NAMALWA (cell line): ENCODE measurements around the gene EXOC6B.

Source experiments
- DNase-seq: peaks from one replicate; pipeline ENCODE4 v3.0.0-alpha.2; 2015; ENCODE audit warnings: low spot score

The EXOC6B gene

GRCh38 chr2:72166279-72166678 is 659.6 kb downstream of the EXOC6B start:
- no peak for DNase-seq

- DNase-seq = no peak
These were observed 660.0 kb downstream of the EXOC6B start for GRCh38 chr2:72165792-72166191.

GRCh38 chr2:72162574-72162973 is 663.3 kb downstream of the EXOC6B start:
- DNase-seq = no peak

GRCh38 chr2:72159211-72159993 is 666.4 kb downstream of the EXOC6B start:
- no peak for DNase-seq

- DNase-seq = no peak
These were observed 667.7 kb downstream of the EXOC6B start for GRCh38 chr2:72157871-72158771.

- DNase-seq = no peak
These were observed 669.0 kb downstream of the EXOC6B start for GRCh38 chr2:72156872-72157271.

GRCh38 chr2:72155737-72156136 is 670.1 kb downstream of the EXOC6B start:
- no peak for DNase-seq

- no peak for DNase-seq
These were observed 670.7 kb downstream of the EXOC6B start for GRCh38 chr2:72155151-72155550.

GRCh38 chr2:72154386-72154975 is 671.4 kb downstream of the EXOC6B start:
- DNase-seq = no peak

GRCh38 chr2:72153924-72154323 is 671.9 kb downstream of the EXOC6B start:
- no peak for DNase-seq

- DNase-seq = no peak
These were observed 672.6 kb downstream of the EXOC6B start for GRCh38 chr2:72153026-72153791.

- DNase-seq = no peak
These were observed 674.9 kb downstream of the EXOC6B start for GRCh38 chr2:72150861-72151356.

- DNase-seq = peak; percentile 77
These were observed 675.5 kb downstream of the EXOC6B start for GRCh38 chr2:72150157-72150860.

GRCh38 chr2:72149556-72150156 is 676.2 kb downstream of the EXOC6B start:
- DNase-seq = no peak

GRCh38 chr2:72148837-72149555 is 676.8 kb downstream of the EXOC6B start:
- no peak for DNase-seq

- no peak for DNase-seq
These were observed 677.6 kb downstream of the EXOC6B start for GRCh38 chr2:72148003-72148836.

GRCh38 chr2:72147303-72147971 is 678.4 kb downstream of the EXOC6B start, which contains the start of gene CYP26B1:
Gene CYP26B1 (minus strand): TSS chr2:72147862. CDS start chr2:72147834, 28 bp downstream.
- DNase-seq = no peak
